ENCODE measurements around the gene INPP5B.

DNA sequence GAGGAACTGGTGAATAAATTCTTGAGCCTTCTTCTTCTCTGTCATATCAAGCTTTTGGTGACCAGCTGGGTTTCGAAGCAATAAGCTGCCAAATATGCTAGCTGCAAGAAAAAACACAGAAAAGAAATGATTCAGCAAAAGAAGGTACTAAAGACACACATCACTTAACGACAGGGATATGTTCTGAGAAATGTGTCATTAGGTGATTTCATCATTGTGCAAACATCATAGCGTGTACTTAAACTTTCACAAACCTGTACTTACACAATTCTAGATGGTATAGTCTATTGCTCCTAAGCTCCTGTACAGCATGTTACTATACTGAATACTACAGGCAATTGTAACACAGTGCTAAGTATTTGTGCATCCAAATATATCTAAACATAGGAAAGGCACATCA is 84.5 kb downstream of the INPP5B start:
- TF ChIP-seq HDAC2 (IDR thresholded peaks at IDR 0.05) = no peak
- TF ChIP-seq, protein P1, sequence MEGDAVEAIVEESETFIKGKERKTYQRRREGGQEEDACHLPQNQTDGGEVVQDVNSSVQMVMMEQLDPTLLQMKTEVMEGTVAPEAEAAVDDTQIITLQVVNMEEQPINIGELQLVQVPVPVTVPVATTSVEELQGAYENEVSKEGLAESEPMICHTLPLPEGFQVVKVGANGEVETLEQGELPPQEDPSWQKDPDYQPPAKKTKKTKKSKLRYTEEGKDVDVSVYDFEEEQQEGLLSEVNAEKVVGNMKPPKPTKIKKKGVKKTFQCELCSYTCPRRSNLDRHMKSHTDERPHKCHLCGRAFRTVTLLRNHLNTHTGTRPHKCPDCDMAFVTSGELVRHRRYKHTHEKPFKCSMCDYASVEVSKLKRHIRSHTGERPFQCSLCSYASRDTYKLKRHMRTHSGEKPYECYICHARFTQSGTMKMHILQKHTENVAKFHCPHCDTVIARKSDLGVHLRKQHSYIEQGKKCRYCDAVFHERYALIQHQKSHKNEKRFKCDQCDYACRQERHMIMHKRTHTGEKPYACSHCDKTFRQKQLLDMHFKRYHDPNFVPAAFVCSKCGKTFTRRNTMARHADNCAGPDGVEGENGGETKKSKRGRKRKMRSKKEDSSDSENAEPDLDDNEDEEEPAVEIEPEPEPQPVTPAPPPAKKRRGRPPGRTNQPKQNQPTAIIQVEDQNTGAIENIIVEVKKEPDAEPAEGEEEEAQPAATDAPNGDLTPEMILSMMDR (IDR thresholded peaks at IDR 0.05 in 2 of 3, conservative IDR thresholded peaks at IDR 0.05 in 1 of 3; ENCODE audit: control insufficient read depth in 2 of 3, extremely low read depth in 1 of 3, insufficient read depth in 1 of 3, low read depth in 3 of 3, low read length in 3 of 3) = no peak
- TF ChIP-seq RELA (IDR thresholded peaks at IDR 0.05; ENCODE audit: borderline replicate concordance, partially characterized antibody) = no peak
- TF ChIP-seq SP1 (IDR thresholded peaks at IDR 0.05; ENCODE audit: low read depth, low read length) = no peak
- TF ChIP-seq POLR2A (IDR thresholded peaks at IDR 0.05; ENCODE audit: low read depth, low read length) = no peak
- TF ChIP-seq BACH1 (IDR thresholded peaks at IDR 0.05; ENCODE audit: borderline replicate concordance) = no peak
- TF ChIP-seq ZNF384 (IDR thresholded peaks at IDR 0.05; ENCODE audit: borderline replicate concordance, low read depth, low read length) = no peak
- no peak for TF ChIP-seq SPI1 (IDR thresholded peaks at IDR 0.05; ENCODE audit: borderline replicate concordance, insufficient read depth, low read depth, low read length)
